ENCODE results near the gene PPDPF. TPM values are rescaled to one million over a fixed set of nuclear protein-coding genes. Genes with fewer than 3 reads are reported as not detected.
A peak's percentile ranks its signal among the peaks of the same experiment; 100 is the strongest.

The PPDPF gene
- total RNA-seq, 2 donors from 2014 or later = 138 to 185 TPM

DNA sequence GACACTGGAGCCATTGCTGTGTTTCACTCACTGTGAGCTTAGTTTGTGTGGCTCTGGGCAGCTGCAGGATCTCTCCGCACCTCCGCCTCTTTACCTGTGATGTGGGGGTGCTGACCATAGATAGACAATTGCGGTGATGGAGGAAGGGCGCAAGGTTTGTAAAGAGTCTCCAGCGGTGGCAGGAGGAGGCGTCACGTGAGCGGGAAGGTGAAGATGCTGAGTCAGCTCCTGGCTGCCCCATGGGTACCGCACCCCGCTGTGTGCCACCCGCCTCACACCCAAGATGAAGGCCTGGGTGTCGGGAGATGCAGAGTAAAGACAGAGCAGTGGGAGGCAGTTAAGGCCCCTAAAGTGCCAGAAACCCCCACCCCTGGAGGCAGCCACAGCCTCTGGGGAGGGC lies 39.1 kb upstream of the PPDPF start:
- Histone ChIP-seq H3K4me1 (peaks cover 0 to 15% of the 10 kb centered on the region in 2 donors), H3K9me3 (no peaks in the 10 kb centered on the region), H3K4me3 (no peak overlapping the region), H3K27ac (no peak overlapping the region), H3K36me3 (no peaks in the 10 kb centered on the region), H3K27me3 (no peaks in the 10 kb centered on the region)
- TF ChIP-seq CTCF (IDR thresholded peaks at IDR 0.05) = no peak
- DNase-seq (ENCODE audit: low spot score) = no peak

DNA sequence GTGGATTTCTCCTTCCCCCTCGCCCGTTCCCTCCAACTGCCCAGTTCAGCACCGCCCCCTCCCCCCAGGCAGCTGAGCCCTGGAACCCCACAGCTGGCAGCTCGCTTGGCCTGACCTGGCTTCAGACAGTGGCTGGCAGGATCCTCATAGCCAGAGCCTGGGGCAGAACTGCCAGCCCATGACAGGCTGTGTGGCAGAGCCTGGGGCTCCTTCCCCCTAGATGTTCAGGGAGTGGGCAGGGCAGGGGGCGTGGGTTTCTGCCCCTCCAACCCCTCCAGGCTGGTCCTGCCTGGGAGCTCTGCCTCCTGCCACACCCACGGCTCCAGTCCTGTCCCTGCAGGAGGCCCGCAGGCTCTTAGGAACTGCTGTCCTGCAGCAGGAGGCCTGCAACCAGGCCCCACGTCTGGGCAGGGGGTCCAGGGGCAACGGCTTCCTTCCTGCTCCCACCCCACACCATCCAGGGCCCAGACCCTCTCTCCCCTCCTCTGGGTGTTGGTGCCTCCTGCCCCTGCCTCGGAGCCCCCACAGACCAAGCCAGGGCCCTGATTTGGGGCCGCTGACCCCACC lies 38.5 kb upstream of the PPDPF start:
- Histone ChIP-seq H3K4me1 (peaks cover 0 to 15% of the 10 kb centered on the region in 2 donors), H3K27me3 (no peaks in the 10 kb centered on the region), H3K4me3 (no peak overlapping the region), H3K36me3 (no peaks in the 10 kb centered on the region), H3K27ac (no peak overlapping the region), H3K9me3 (no peaks in the 10 kb centered on the region)
- no peak for TF ChIP-seq CTCF (IDR thresholded peaks at IDR 0.05)
- DNase-seq (ENCODE audit: low spot score) = no peak

DNA sequence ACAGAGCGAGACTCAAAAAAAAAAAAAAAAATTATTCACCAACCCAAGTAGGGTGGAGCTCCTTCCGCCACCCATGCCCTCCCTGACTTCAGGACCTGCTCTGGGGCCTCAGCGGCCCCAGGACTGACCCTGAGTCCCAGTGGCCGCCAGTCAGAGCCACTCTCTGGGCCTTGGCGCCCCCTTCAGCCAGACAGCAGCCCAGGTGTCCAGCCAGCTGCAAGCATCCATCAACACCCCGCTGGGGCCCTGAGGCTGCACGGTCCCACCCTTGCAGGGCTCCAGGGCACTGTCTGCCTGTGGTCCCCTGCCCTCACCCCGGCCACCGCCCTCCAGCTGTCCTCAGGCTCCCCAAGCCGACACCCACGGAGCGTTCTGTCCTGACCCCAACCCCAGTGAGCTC lies 36.7 kb upstream of the PPDPF start:
- Histone ChIP-seq H3K9me3 (no peaks in the 10 kb centered on the region), H3K4me1 (peaks cover 0 to 21% of the 10 kb centered on the region in 2 donors), H3K36me3 (peaks cover 6% of the 10 kb centered on the region), H3K4me3 (no peak overlapping the region), H3K27ac (peak overlapping the region; percentile 16 to 47), H3K27me3 (peaks cover 0 to 3% of the 10 kb centered on the region in 2 donors)
- DNase-seq (ENCODE audit: low spot score) = no peak
- TF ChIP-seq CTCF (IDR thresholded peaks at IDR 0.05) = no peak

DNA sequence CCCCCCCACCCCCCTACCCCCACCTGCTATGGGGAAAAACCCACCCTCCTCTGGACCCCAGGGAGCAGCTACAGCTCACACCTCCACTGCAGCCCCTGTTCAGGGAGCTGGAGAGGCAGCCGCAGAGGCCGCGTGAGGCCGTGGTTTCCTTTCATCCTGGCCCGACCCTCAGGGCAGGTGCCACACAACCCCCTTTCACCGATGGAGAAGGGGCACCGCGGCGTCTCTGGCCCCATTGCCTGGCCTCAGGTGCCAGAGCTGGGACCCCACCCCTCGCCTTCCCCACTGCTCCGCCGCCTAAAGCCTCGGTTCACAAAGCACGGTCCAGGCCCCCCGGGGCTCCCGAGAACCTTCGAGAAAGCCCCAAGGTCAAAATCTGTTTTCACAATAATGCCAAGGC lies 36.3 kb upstream of the PPDPF start:
- Histone ChIP-seq H3K27ac (peak overlapping the region; percentile 7 to 47), H3K27me3 (peaks cover 0 to 3% of the 10 kb centered on the region in 2 donors)
- DNase-seq (ENCODE audit: low spot score) = no peak

GRCh38 chr20:63484651-63485403 lies 35.7 kb upstream of the PPDPF start:
- Histone ChIP-seq H3K4me1 (peaks cover 0 to 23% of the 10 kb centered on the region in 2 donors), H3K9me3 (no peaks in the 10 kb centered on the region), H3K36me3 (peaks cover 10% of the 10 kb centered on the region), H3K27ac (peak overlapping the region in 1 of 2 donors; percentile 7), H3K4me3 (no peak overlapping the region), H3K27me3 (peaks cover 0 to 3% of the 10 kb centered on the region in 2 donors)
- DNase-seq (ENCODE audit: low spot score) = no peak
- no peak for TF ChIP-seq CTCF (IDR thresholded peaks at IDR 0.05)

More for the DNA sequence above, 36.3 kb upstream of the PPDPF start:
- no peak for TF ChIP-seq CTCF (IDR thresholded peaks at IDR 0.05)
- H3K36me3 ChIP-seq = peaks cover 6% of the 10 kb centered on the region
- H3K9me3 ChIP-seq = no peaks in the 10 kb centered on the region
- H3K4me3 ChIP-seq = no peak overlapping the region
- H3K4me1 ChIP-seq = peaks cover 0 to 23% of the 10 kb centered on the region in 2 donors

Data from right atrium auricular region (tissue), 2 donors.